ENCODE results near the gene ATP9A. TPM values are rescaled to one million over a fixed set of nuclear protein-coding genes. Genes with fewer than 3 reads are reported as not detected.
"Not testable (repeated sequence)": the region's sequence is repeated elsewhere in the genome, so short reads cannot be mapped to it uniquely, and the experiment has no call there.

ATP9A gene
- total RNA-seq, 3 donors from 2014 or later = 0.30 to 1.2 (median 1.0) TPM

- Mint-ChIP-seq H3K9me3 (no peaks in the 10 kb centered on the region), H3K4me3 (no peak overlapping the region), H3K4me1 (ENCODE audit: low read depth) (peaks cover 9% of the 10 kb centered on the region), H3K36me3 (ENCODE audit: insufficient read depth) (no peaks in the 10 kb centered on the region), H3K27me3 (ENCODE audit: low read depth) (peaks cover 30% of the 10 kb centered on the region)
- ATAC-seq = no peak
- DNase-seq = no peak
These were observed 4.0 kb upstream of the ATP9A start for GRCh38 chr20:51772236-51772635.

GRCh38 chr20:51769976-51770615, 1.9 kb upstream of the ATP9A start:
- Mint-ChIP-seq H3K36me3 (ENCODE audit: insufficient read depth) (no peaks in the 10 kb centered on the region), H3K27me3 (ENCODE audit: low read depth) (peaks cover 39% of the 10 kb centered on the region), H3K4me3 (no peak overlapping the region), H3K9me3 (no peaks in the 10 kb centered on the region), H3K4me1 (ENCODE audit: low read depth) (peaks cover 12% of the 10 kb centered on the region)
- DNase-seq (no peak), ATAC-seq (no peak)

- Mint-ChIP-seq H3K4me3 (peak overlapping the region; percentile 57), H3K27me3 (ENCODE audit: low read depth) (peaks cover 39% of the 10 kb centered on the region), H3K36me3 (ENCODE audit: insufficient read depth) (no peaks in the 10 kb centered on the region), H3K4me1 (ENCODE audit: low read depth) (peaks cover 12% of the 10 kb centered on the region), H3K9me3 (no peaks in the 10 kb centered on the region)
- DNase-seq = no peak
- peak in 1 of 2 donors; percentile 44 for ATAC-seq
These were observed 748 bp upstream of the ATP9A start for GRCh38 chr20:51768759-51769517.

- peaks cover 34% of the 10 kb centered on the region for H3K27me3 Mint-ChIP-seq (ENCODE audit: low read depth)
These were observed 960 bp downstream of the ATP9A start for GRCh38 chr20:51766994-51767866.

GRCh38 chr20:51765381-51765780, 2.8 kb downstream of the ATP9A start:
- not testable (repeated sequence) for H3K36me3 Mint-ChIP-seq (ENCODE audit: insufficient read depth); H3K9me3 Mint-ChIP-seq; ATAC-seq; DNase-seq; H3K4me3 Mint-ChIP-seq
- H3K4me1 Mint-ChIP-seq (ENCODE audit: low read depth) = peaks cover 12% of the 10 kb centered on the region
- peaks cover 30% of the 10 kb centered on the region for H3K27me3 Mint-ChIP-seq (ENCODE audit: low read depth)

More at GRCh38 chr20:51766994-51767866, 960 bp downstream of the ATP9A start:
- DNase-seq (peak; percentile 23), ATAC-seq (peak; percentile 78 to 84)
- no peaks in the 10 kb centered on the region for H3K9me3 Mint-ChIP-seq
- H3K4me1 Mint-ChIP-seq (ENCODE audit: low read depth) = peaks cover 12% of the 10 kb centered on the region
- H3K4me3 Mint-ChIP-seq = peak overlapping the region; percentile 62
- H3K36me3 Mint-ChIP-seq (ENCODE audit: insufficient read depth) = no peaks in the 10 kb centered on the region

GRCh38 chr20:51763965-51764602, 4.1 kb downstream of the ATP9A start:
- no peak for ATAC-seq
- Mint-ChIP-seq H3K27me3 (ENCODE audit: low read depth) (peaks cover 18% of the 10 kb centered on the region), H3K4me1 (ENCODE audit: low read depth) (peaks cover 10% of the 10 kb centered on the region), H3K9me3 (no peaks in the 10 kb centered on the region), H3K4me3 (no peak overlapping the region), H3K36me3 (ENCODE audit: insufficient read depth) (no peaks in the 10 kb centered on the region)
- no peak for DNase-seq

- peaks cover 4% of the 10 kb centered on the region for H3K27me3 Mint-ChIP-seq (ENCODE audit: low read depth)
- no peaks in the 10 kb centered on the region for H3K36me3 Mint-ChIP-seq (ENCODE audit: insufficient read depth)
These were observed 7.2 kb downstream of the ATP9A start for GRCh38 chr20:51760905-51761546.

GRCh38 chr20:51759769-51760510, 8.2 kb downstream of the ATP9A start:
- ATAC-seq = no peak
- Mint-ChIP-seq H3K27me3 (ENCODE audit: low read depth) (no peaks in the 10 kb centered on the region), H3K9me3 (no peaks in the 10 kb centered on the region), H3K4me3 (no peak overlapping the region), H3K4me1 (ENCODE audit: low read depth) (no peaks in the 10 kb centered on the region), H3K36me3 (ENCODE audit: insufficient read depth) (no peaks in the 10 kb centered on the region)
- DNase-seq = no peak

More at GRCh38 chr20:51760905-51761546, 7.2 kb downstream of the ATP9A start:
- Mint-ChIP-seq H3K4me3 (no peak overlapping the region), H3K9me3 (no peaks in the 10 kb centered on the region), H3K4me1 (ENCODE audit: low read depth) (no peaks in the 10 kb centered on the region)
- DNase-seq (no peak), ATAC-seq (no peak)

GRCh38 chr20:51758978-51759544, 9.1 kb downstream of the ATP9A start:
- Mint-ChIP-seq H3K4me3 (no peak overlapping the region), H3K36me3 (ENCODE audit: insufficient read depth) (no peaks in the 10 kb centered on the region), H3K9me3 (no peaks in the 10 kb centered on the region), H3K4me1 (ENCODE audit: low read depth) (no peaks in the 10 kb centered on the region), H3K27me3 (ENCODE audit: low read depth) (no peaks in the 10 kb centered on the region)
- ATAC-seq (no peak), DNase-seq (no peak)

GRCh38 chr20:51757226-51757625, 11.0 kb downstream of the ATP9A start:
- DNase-seq (no peak), ATAC-seq (no peak)
- Mint-ChIP-seq H3K9me3 (no peaks in the 10 kb centered on the region), H3K27me3 (ENCODE audit: low read depth) (no peaks in the 10 kb centered on the region), H3K4me1 (ENCODE audit: low read depth) (no peaks in the 10 kb centered on the region), H3K4me3 (no peak overlapping the region), H3K36me3 (ENCODE audit: insufficient read depth) (no peaks in the 10 kb centered on the region)

- DNase-seq = no peak
- no peaks in the 10 kb centered on the region for H3K9me3 Mint-ChIP-seq
- no peaks in the 10 kb centered on the region for H3K4me1 Mint-ChIP-seq (ENCODE audit: low read depth)
- H3K27me3 Mint-ChIP-seq (ENCODE audit: low read depth) = peaks cover 2% of the 10 kb centered on the region
- no peak for ATAC-seq
- H3K36me3 Mint-ChIP-seq (ENCODE audit: insufficient read depth) = no peaks in the 10 kb centered on the region
- no peak overlapping the region for H3K4me3 Mint-ChIP-seq
These were observed 11.5 kb downstream of the ATP9A start for GRCh38 chr20:51756653-51757052.

- not testable (repeated sequence) for H3K9me3 Mint-ChIP-seq; H3K36me3 Mint-ChIP-seq (ENCODE audit: insufficient read depth); ATAC-seq; H3K4me1 Mint-ChIP-seq (ENCODE audit: low read depth); H3K4me3 Mint-ChIP-seq; DNase-seq; H3K27me3 Mint-ChIP-seq (ENCODE audit: low read depth)
These were observed 15.0 kb downstream of the ATP9A start for GRCh38 chr20:51753220-51753619.
